Suppressor macrophage treated with lipopolysaccharide for 4 hours (primary cell): ENCODE results near the gene OXLD1.

Experiments
- DNase-seq: peaks from one replicate; pipeline ENCODE4 v3.0.0-alpha.2; 2020

OXLD1 gene

DNA sequence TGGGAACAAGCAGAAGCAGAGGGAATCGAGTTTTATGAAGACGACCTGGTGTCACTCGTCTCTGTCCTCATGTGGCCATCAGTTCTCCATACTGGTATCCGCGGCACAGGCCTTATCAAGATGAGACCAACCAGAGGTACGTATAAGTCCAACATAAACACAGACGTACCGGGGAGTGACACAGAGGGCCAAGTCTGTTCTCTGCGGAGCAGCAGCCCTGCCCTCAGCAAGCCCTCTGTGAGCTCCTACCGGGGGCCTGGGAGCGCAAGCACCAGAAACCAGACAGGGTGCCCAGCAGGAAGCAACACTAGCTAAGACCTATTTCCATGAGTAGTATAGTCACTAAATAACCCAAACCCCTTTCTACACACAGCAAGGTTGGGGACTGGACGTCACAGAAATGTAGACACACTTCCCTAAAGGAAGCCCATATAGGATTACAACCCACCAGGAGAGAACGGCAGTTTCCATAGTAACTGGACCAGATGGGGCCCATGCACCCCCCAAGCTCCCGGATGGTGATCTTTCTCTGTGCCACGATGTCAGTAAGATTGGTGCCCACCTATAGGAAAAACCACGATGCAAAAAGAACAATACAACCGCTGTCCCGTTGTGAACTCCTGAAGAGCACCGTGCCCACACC is 16.3 kb upstream of the OXLD1 start:
- DNase-seq, result no peak

DNA sequence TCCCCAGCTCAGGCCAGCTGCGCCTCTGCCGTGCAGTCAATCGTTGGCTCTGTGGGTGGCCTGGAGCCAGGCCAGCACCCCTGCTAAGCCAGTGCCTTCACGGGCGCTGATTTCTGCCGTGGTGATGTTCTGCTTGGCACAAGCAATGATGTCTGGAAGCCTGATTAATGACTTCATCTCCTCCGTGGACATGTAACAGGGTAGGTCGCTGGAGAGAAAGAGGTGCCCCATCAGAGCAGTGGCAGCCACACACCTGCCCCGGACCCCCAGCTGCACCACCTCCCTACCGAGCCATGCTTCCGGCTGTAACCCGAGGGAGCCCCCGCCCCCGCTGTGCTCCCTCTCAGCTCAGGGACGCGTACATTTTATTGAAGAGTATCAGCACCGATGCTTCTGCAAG is 15.3 kb upstream of the OXLD1 start:
- no peak for DNase-seq

DNA sequence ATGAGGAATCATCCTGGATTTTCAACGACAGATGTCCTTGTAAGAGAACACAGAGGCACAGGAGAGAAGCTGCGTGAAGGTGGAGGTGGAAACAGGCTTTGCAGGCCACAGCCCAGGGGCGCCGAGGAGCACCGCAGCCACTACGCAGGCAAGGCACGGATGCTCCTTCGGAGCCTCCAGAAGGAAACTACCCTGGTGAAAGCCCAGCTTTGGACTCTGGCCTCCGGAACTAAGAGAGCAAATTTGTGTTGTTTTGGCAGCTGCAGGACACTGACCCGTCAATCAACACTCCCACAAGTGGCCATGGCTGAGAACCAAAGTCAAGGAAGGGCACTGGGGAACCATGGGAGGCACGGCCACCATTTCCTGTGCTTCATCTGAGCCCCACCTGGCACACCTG is 13.7 kb upstream of the OXLD1 start:
- no peak for DNase-seq

DNA sequence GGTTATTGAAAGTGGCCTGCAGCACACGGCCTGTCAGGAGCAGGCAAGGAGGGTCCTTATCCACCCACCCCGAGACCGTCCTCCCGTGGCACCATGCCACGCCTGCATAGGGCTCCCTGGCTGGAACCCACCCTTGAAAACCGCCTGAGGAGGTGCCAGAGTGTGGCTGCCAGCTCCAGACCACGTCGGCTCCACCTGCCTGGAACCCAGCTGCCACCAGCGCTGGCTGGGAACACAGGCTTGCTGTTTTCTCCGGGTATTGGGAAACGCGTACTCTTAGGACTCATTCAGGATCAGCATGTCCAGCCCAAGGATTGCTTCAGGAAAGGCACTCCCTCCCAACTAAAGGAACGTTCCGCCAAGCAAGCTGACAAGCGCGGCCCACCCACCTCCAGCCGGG is 10.5 kb upstream of the OXLD1 start:
- DNase-seq, result no peak

DNA sequence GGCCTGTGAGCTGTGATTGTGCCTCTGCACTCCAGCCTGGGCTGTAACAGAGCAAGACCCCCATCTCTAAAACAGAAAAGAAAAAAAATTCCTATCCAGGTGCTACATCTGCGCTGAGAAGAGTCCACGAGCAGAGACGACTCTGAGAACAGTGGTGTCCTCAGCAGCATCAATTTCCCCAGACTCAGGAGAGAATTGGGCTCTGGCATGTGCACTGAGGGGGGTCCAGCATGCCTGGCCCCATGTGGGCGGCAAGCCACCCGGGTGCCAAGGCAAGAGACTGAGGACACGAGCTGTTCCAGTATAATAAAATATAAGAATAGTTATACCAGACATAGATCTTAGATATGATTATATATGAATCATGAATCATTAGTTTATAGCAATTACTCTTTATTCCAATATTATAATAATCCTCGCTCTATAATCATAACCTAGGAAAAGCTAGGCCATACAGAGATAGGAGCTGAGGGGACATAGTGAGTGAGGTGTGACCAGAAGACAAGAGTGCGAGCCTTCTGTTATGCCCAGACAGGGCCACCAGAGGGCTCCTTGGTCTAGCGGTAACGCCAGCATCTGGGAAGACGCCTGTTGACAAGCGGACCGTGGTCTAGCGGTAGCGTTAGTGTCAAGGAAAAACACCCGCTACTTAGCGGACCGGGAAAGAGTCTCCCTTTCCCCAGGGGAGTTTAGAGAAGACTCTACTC is 9.3 kb upstream of the OXLD1 start:
- peak; percentile 17 for DNase-seq

DNA sequence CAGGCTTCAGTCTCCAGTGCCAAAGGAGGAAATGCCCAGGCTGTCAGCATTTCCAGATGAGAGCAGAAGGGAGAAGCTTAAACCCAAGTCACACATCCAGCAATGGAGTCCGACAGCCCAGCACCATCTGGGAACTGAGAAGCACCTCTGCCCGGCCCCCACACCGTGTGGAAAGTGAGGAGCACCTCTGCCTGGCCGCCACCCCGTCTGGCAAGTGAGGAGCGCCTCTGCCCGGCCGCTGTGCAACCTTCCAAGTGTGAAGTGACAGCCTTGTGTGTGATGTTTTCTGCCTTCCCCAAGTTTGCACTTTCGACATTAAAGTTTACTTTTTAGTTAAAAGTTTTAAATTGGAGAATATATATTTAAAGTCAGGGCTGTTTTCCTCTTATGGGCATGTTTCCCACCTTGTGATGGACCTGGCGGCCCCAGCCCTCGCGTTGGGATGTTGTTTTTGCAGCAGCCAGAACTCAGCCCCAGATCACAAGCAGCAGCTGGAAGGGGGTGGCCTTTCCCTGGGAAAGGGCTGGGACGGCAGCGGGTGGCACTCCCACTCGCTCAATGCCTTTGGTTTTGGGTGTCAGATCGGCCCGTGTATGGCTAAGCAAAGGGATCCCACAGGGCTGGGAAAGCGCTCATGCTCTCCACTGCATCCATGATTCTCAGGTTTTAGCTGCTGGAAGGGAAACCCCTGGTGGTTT is 7.3 kb upstream of the OXLD1 start:
- DNase-seq, result no peak

DNA sequence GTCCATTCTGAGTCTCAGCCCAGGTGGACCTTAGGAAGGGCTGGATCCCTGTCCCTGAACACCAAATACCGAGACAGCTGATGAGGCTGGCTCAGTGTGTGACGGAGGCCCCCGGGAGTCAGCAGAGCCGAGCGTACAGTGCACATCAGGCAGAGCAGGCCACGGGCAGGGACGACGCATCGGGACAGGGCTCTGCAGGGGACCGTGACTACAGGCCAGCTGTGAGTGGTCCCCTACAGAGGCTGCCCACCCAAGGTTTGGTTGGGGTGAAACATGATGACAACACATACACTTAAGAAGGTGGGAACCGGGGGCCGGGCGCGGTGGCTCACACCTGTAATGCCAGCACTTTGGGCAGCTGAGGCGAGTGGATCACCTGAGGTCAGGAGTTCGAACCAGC is 6.5 kb upstream of the OXLD1 start:
- DNase-seq, result no peak

DNA sequence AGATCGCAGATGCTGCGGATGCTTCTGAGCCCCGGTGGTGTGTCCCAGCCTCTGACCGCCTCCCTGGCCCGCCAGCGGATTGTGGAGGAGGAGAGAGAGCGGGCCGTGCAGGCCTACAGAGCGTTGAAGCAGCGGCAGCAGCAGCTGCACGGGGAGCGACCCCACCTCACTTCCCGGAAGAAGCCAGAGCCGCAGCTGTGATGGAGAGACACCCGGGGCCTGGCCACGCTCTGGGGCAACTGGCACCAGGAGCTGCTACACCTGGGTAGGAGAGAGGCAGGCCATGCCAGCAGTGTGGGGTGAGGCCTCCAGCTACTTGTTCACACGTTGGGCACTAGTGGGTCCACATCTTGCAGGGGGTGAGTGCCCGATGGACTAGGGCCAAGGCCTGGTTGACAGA is 6.1 kb upstream of the OXLD1 start:
- no peak for DNase-seq

DNA sequence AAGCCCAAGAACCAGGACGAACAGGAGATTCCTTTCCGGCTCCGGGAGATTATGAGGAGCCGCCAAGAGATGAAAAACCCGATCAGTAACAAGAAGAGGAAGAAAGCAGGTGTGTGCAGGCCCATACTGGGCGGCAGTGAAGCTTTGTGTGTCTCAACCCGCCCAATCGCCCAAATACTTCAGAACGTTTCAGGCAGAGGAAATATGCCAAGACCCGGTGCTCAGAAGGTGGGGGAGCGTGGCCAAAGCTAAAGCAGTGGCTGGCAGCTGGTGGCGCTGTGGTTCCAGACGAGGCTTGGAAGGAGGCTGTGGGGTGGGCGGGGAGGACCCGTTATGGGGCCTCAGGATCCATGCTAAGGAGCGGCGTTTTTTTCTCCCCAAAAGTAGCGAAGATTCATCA is 1.3 kb upstream of the OXLD1 start:
- DNase-seq, result no peak

DNA sequence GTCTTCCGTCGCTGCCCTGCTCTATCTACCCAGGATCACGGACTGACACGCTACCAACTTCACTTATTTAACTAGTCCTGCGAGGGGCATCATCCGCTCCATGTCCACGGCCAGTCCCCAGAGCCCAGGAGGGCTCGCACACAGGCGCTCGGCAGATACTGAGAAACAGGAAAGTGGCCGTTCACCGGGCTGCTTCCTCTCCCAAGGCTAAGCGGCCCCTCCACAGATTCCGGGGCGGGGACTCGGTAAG is 388 bp downstream of the OXLD1 start:
- peak; percentile 26 for DNase-seq

DNA sequence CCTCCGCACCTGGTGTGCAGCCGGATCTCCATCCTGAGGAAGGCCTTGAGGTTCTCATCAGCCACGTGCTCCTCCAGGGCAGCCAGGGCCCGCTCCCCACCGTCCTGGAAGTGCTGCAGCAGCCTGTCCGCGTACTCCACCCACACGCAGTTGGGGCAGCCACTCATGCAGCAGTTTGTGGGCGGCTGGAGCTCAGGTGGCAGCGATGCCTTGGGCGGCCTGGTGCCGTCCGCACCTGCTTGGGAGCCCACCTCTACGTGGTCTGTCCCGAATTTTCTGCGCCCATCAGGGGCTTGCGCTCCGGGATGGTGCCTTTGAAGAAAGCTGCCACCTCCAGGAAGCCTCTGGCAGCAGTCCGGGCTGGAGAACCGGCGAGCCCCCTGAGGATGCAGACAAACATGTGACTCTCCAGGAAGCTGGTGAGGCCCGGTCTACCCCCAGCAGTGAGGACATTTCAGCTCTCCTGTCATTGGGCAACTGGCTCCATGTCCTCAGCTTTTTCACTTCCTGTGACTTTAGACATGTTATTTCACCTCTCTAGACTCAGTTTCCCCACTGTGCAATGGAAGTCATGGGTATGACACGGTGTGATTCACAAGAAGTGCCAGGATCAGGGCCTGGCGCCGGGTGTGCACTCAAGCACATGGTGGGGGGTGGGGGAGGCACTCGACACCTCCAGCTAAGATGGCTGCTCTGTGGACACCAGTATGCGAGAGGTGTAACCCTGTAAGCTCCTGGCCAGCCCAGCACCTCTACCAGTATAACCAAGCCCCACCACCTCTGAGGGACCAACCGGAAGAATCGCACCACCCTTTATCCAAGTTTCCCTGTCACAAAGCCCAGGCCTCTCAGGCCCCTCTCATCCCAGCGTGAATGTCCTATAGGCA is 957 bp downstream of the OXLD1 start:
- DNase-seq, result peak; percentile 19

DNA sequence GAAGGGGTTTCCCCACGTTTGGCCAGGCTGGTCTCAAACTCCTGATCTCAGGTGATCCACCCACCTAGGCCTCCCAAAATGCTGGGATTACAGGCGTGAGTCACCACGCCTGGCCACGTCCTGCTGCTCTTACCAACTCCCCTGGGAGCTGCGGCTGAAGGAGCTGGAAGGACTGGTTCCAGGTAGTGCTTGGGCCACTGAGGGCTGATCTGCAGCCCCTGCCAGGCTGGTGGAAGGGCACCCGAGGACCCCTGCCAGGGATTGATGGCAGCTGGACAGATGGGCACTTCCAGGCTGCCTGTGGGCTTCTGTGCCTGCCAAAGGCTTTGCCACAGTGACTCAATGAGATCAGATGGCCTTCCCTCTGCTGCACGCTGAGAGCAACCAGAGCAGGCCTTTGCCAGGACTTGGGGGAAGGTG is 2.3 kb downstream of the OXLD1 start:
- no peak for DNase-seq

DNA sequence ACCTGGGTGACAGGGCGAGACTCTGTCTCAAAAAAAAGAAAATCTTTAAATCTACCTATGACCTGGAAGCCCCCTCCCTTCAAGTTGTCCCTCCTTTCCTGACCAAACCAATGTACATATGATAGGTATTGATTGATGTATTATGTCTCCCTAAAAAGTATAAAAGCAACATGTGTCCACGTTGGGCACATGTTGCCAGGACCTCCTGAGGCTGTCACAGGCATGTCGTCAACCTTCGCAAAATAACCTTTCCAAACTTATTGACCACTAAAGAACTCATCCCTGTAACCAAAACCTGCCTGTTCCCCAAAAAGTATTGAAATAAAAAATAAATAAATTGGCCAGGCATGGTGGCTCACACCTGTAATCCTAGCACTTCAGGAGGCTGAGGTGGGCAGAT is 4.4 kb downstream of the OXLD1 start:
- no peak for DNase-seq

DNA sequence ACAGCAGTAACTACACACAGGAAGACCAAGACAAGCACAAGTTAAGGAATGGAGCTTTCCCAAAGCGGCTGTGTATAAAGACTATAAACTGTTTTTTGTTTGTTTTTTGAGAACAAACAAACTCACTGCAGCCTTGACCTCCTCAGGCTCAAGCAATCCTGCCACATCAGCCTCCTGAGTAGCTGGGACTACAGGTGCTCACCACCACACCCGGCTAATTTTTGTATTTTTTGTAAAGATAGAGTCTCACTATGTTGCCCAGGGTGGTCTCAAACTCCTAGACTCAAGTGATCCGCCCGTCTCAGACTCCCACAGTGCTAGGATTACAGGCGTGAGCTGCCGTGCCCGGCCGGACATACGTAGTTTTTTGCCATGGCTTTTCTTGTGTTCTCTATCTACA is 6.0 kb downstream of the OXLD1 start:
- no peak for DNase-seq

DNA sequence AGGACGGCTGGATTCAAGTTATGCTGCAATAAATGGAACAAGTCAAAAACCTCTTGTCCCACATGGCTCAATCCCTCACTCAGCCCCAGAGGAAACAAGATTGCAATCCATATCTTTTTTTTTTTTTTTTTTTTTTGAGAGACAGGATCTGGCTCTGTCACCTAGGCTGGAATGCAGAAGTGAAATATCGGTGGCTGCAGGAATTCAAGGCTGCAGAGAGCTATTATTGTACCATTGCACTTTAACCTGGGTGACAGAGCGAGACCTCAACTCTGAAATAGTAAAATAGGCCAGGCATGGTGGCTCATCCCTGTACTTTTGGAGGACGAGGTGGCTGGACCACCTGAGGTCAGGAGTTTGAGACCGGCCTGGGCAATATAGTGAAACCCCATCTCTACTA is 7.4 kb downstream of the OXLD1 start:
- no peak for DNase-seq

DNA sequence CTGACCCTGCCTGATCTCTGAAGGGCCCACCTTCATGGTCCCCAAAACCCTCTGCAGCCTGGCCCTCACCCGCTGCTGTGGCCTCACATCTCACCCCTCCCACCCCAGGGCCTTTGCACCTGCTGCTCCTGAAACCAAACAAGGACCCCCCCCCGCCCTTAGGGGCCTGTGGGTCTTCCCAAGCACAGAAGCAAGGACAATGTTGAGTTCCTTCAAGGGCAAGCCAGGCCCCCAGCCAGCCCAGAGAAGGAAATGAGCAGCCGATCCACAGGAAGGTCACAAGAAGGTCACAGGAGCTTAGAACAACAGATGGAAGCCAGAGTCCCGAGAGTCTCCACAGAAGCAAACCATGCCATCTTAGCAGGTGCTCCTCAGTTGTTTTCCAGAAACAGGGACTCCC is 9.6 kb downstream of the OXLD1 start:
- DNase-seq, result no peak

DNA sequence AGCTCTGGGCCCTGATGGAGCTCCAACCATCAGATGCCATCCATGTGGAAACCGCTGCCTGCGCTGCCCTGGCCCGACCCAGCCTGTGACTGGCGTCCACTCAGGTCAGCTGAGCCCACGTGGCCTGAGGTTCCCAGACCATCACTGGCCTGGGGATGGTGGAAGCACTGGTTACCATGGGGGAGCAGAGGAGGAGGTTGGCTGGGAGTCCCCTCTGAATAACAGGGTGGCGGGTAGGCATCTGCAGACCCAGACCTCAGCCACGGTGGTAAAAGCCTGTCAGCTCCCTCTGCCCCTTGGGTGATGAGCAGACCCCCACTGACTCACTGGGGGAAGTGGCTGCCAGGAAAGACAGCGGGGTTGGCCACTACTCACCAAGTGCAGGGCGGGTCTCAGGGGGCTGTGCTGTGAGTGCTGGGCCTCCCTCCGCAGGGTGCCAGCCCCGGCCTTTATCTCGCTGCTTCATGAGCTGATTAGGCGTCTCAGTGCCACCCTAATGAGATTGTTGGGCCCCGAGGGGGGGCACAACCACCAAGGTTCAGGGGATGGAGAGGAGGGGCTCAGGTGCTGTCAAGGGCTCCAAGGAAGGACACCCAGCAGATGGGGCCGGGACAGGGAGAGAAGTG is 10.2 kb downstream of the OXLD1 start, which contains the start of gene PDE6G:
Gene PDE6G, minus strand, starts transcription at position 425 of the 626 bp plus-strand sequence. CDS start 3,237 bp downstream, outside the sequence.
- no peak for DNase-seq

DNA sequence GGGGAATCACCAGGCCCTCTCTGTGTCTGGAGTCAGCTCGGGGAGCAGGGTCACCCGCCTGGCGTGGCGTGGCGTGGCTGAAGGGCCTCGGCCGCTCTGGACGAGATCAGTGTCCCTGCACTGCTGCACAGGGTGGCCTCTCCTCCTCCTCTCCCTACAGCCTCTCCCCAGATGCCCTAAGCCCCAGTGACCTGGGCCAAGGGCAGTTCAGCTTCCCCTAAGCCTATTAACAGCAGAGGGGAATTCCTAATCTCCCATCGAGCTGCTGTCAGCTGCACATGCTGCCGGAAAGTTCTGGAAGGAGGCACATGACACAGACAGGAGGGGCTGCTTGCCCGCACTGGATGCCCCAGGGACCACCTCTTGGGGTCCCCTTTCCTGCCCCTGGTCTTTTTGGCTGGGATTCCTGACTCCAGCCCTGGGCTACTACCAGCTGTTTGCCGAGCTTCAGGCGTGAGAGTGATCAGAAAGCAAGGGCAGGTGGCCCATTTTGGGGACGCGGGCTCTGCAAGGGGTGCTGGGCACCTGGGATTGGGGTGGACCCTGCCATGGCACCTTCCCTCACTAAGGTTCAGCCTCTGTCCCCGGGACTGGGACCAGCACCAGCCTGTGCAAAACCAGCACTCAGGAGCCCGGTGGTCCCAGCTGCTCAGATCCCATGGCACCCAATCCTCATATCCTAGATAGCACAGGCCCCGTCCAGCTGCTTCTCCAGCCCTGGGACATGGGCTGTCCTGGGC is 10.9 kb downstream of the OXLD1 start:
- DNase-seq, result peak; percentile 18

DNA sequence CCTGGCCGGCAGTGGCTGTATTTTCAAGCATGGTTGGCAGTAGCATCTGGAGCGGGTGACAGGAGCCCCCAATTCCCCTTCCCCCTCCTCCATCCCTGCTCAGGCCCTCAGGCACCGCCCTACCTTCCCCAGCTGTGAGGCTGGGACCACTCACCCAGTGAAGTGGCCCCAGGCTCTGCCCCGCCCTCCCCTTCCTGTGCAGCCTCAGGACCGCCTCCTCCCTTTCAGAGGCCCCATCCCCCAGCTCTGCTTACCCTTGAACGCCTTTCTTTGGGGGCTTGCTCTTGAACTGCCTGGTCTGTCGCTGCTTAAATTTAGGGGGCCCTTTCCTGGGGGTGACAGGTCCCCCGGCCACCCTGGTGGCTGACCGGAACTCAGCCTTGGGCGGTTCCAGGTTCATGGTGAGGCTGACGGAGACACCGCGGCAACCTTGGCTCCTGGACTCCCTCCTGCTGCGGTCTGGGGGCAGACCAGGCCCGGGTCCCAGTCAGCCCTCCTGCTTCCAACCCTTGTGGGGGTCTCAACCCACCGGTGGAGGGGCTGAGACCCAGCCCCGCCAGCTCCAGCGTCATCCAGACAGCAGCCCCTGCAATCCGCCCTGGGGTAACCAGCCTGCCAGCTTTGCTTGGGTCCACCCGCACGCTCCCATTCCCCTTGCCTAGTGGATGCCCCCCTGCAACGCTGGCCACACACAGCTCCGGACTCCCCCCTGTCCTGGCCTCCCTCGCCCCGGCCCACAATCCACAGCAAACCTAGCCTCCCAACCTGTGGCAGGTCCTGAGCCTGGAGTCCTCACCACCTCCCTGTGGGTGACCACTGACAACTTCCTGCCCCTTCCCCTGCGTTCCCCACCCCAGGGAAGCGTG is 13.3 kb downstream of the OXLD1 start:
- no peak for DNase-seq

DNA sequence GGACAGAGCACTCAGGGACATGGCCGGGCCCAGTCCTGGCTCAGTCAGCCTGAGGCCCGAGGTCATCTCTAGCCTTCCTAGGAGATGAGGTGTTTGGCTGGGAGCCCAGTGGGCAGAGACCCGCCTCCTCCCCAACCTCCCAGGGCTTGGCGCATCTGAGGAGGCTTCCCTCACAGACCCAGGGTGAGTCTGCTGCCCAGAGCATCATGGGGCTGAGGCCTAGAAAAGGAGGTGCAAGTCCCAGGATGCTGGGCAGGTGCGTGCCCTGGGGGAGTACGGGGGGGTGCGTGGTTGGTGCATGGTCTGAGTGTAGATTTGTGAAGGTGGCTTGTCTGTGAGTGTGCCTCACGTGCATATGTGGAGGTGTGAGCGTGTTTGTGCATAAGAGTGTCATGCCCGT is 14.7 kb downstream of the OXLD1 start:
- no peak for DNase-seq

DNA sequence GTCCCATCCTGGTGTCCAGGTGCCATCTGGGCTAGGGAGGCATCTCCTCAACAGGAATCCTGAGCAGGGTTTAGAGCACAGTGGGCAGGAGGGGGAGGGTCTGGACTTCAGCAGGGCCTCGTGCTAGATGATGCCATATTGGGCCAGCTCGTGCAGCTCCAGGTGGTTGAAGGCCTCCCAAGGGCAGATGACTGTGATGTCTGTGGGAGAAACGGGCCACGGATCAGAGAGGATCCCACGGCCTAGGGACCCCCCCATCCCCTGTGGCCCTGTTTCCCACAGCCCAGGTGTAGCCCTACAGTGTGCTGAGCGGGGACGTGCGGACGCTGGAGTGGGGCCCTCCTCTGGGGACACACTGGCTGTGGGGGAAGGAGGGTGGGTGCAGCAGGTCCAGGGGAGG is 15.5 kb downstream of the OXLD1 start:
- DNase-seq, result no peak
